HEK293T (cell line): ENCODE measurements around the gene IL1F10.

Experiments
- BHLHE40 ChIP-seq: fragments of 450-650 bp; IDR thresholded peaks from 2 replicates; pipeline ENCODE4 v1.6.1; 2016; ENCODE audit warnings: mild to moderate bottlenecking, moderate library complexity, borderline replicate concordance
- ELF4 ChIP-seq: fragments of 450-650 bp; IDR thresholded peaks from 2 replicates; pipeline ENCODE4 v1.6.1; 2017; ENCODE audit warnings: antibody characterized with exemption
- FOXA1 ChIP-seq: fragments of 450-650 bp; IDR thresholded peaks from 2 replicates; pipeline ENCODE4 v1.6.1; 2016; ENCODE audit warnings: mild to moderate bottlenecking
- FOXK2 ChIP-seq: fragments of 450-650 bp; IDR thresholded peaks from 2 replicates; pipeline ENCODE4 v1.6.1; 2016; ENCODE audit warnings: mild to moderate bottlenecking
- FOXM1 ChIP-seq: fragments of 450-650 bp; IDR thresholded peaks from 2 replicates; pipeline ENCODE4 v1.6.1; 2017; ENCODE audit warnings: mild to moderate bottlenecking, borderline replicate concordance
- NFRKB ChIP-seq: fragments of 450-650 bp; IDR thresholded peaks from 2 replicates; pipeline ENCODE4 v1.6.1; 2016; ENCODE audit warnings: mild to moderate bottlenecking, moderate library complexity
- PKNOX1 ChIP-seq: fragments of 450-650 bp; IDR thresholded peaks from 2 replicates; pipeline ENCODE4 v1.6.1; 2016
- SP1 ChIP-seq: fragments of 450-650 bp; IDR thresholded peaks from 2 replicates; pipeline ENCODE4 v1.6.1; 2017
- TARDBP ChIP-seq: fragments of 450-650 bp; IDR thresholded peaks from 2 replicates; pipeline ENCODE4 v1.6.1; 2016
- ZNF384 ChIP-seq: fragments of 450-650 bp; IDR thresholded peaks from 2 replicates; pipeline ENCODE4 v1.6.1; 2016

GRCh38 chr2:113120861-113121260, 53.1 kb downstream of the IL1F10 start:
- TF ChIP-seq FOXK2, result no peak
- TF ChIP-seq NFRKB, result no peak
- TF ChIP-seq BHLHE40, result no peak
- no peak for TF ChIP-seq SP1
- no peak for TF ChIP-seq TARDBP
- no peak for TF ChIP-seq PKNOX1
- TF ChIP-seq FOXA1, result no peak
- no peak for TF ChIP-seq ELF4
- TF ChIP-seq ZNF384, result no peak
- no peak for TF ChIP-seq FOXM1
